OCI-M1 (cell line): ENCODE results near the gene TMEM213.

Source experiments
- DNase-seq: peaks from one replicate; lab custom pipeline; 2025; lab: John Stamatoyannopoulos, UW

TMEM213 gene, protein sequence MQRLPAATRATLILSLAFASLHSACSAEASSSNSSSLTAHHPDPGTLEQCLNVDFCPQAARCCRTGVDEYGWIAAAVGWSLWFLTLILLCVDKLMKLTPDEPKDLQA

DNA sequence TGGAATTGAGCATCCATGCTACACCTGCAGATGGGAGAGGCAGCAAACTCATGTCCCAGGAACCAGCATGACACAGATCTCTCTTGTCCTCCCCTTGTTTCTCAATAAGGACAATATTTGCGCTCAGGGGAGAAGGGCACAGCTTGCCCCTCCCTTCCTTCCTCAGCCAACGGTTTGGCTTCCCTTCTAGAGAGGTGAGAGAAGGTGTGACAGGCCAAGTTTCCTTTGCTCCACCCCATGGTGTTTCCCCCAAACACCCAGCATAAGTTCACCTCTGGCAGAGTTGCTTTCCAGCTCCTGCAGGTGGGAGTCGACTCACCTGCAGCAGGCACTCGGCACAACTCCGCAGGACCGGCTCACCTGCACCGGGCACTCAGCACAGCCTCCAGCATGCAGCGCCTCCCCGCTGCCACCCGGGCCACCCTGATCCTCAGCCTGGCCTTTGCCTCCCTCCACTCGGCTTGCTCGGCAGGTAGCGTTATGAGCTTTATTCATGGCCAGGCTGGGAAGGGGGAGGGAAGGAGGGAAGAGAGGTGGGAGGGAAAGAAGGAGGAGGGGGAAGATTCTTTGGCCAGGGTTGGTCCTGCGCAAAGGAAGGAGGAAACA lies at the start of gene TMEM213, which contains the start of gene ATP6V0A4:
Gene TMEM213, plus strand, starts transcription at position 280 of the 606 bp plus-strand sequence. Its CDS starts 111 bp downstream, at position 391.
Gene ATP6V0A4, minus strand, starts transcription at position 482 of the 606 bp plus-strand sequence. CDS start 26,949 bp downstream, outside the sequence.
- DNase-seq = no peak

DNA sequence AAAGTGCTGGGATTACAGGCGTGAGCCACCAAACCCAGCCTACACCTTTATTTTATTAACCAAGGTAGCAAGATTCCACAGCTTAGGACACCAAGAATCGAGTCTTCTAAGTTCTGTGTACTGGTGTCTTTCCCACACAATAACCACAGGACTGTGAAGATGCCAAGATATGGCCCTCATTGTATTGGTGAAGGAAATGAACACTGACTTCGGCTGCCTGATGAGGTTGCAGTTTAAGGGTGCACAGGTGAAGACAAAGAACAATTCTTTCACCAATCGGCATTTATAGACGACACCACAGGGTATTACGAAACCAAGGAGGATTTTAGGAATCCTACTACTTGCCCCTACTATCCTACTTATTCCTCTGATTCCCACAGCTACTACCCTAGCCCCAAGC lies 49.1 kb upstream of the TMEM213 start:
- DNase-seq = no peak

DNA sequence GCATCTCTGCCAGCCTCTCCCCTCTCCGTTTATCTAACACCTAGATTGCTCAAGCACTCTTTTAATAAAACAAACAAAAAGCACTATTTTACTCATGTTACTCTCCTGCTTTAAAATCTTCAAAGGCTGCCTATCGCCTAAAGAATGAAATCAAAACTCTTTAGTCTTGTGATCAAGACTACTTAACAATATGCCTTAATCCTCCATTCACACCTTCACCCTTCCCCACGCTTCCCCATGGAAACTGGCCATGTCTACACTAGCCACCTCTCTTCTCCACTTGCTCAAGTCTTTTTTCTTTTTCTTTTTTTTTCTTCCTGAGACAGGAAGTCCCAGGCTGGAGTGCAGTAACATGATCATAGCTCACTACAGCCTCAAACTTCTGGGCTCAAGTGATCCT lies 47.8 kb upstream of the TMEM213 start:
- no peak for DNase-seq

DNA sequence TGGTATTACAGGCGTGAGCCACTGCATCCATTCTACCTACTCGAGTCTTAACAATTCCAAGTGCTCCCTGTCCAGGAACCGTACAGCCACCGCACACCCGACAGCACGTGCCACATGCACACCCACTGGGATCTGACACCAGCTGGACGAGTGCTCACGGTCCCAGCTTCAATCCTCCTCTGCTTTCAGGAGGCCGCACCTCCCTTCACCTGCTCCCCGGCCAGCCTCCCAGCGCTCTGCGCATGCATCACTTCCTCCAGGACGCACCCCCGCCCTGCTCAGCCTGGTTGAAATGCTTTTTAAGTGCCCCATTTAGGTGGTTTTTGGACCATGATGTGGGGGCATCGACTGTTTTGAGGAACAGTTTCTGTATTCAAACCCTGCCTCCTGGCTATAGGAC lies 47.3 kb upstream of the TMEM213 start:
- DNase-seq = no peak

DNA sequence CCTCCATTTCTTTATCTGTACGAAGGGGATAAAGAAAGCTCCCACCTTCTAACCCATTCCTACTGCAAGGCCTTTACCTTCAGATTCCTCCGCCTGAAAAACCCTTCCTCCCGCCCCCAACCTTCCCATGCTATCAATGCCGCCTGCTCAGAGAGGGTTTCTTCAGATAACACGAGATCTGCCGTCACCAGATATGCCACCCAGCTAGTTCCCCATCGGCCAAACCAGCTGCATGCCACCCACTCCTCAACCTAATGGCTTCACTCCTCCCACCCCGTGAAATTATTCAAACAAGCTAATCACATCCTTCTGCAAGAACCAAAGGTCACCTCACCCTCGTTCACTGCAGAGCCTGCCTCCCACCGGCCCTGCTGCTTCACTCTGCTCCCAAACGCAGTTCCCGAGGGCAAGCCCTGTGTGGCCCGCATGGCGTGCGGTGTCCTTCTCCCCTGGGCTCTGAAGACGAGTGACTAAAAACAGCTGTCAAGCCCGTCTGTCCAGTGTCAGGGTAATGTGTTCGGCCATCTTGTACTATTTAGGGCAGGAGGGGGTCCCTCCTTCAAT lies 46.8 kb upstream of the TMEM213 start:
- no peak for DNase-seq

DNA sequence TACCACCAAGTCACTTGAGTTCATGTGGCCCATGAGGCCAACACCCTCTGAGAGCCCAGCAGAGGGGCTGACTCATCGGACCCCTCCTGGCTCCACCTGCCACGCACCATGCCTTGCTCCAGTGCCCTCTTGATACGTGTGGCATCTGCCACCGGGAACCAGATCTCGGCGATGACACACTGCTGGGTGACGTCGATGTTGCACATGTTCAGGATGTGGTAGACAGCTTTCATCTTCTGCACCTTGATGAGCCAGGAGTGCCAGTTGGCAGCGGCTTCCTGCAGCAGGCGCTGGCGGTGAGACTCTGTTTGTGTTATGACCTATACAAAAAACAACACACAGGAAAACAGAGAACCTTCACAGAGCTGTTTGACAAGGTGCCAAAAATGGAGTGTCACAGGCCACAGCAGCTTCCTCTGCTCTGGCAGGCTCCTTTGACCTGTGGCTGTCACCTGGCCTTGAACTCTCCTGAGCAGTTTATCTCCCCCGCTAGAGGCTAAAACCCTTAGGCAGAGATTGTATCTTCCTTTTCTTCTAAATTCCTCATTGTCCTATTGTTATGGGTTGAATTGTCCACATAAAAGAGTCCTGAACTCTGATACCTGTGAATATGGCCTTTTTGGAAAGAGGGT lies 45.2 kb upstream of the TMEM213 start:
- no peak for DNase-seq

DNA sequence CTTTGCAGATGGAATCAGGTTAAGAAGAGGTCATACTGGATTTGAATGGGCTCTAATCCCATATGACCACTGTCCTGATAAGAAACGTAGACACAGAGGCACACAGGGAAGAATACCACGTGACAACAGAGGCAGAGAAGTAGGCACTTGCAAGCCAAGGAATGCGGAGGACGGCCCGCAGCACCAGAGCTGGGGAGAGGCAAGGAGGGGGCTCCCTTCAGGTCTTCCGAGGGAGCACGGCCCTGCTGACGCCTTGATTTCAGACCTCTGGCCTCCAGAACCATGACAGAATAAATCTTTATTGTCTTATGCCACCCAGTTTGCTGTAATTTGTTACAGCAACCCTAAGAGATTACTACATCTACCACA lies 44.7 kb upstream of the TMEM213 start:
- DNase-seq = no peak

DNA sequence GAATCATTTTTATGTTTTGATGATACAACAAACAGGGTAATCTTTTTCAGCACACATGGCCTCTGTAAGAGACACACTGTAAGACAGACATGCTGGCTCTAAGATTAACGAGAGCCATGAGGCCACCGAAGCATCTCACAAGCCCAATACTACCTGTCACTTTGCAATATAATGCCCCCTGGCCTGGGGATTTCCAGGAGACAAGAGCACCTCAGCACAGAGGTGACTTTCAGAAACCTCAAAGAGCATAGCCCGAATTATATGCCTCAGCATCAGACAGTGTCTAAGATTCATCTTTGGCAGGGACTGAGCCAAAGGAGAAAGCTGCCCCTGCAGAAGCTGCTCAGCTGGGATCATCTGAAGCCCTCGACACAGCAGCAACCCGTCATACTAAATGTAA lies 44.2 kb upstream of the TMEM213 start:
- no peak for DNase-seq

DNA sequence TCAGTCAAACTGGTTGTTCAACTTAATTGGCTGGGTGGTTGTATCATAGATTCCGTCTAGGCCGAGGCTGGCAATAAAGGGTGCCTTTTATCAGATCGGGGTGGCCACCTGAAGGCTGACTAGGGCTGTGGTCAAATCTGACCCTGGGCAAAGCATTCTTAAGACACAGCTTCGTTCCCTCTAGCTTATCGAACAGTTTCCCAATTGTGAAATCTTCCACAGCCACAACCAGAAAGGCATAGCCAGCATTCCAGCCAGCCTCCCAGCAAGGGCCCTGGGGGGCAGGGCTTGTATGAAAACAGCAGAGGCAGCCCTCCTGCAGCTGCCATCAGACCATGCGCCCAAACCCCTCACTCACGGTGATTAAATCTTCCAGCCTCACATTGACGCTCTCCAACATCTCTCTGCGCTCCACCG lies 42.5 kb upstream of the TMEM213 start:
- no peak for DNase-seq

DNA sequence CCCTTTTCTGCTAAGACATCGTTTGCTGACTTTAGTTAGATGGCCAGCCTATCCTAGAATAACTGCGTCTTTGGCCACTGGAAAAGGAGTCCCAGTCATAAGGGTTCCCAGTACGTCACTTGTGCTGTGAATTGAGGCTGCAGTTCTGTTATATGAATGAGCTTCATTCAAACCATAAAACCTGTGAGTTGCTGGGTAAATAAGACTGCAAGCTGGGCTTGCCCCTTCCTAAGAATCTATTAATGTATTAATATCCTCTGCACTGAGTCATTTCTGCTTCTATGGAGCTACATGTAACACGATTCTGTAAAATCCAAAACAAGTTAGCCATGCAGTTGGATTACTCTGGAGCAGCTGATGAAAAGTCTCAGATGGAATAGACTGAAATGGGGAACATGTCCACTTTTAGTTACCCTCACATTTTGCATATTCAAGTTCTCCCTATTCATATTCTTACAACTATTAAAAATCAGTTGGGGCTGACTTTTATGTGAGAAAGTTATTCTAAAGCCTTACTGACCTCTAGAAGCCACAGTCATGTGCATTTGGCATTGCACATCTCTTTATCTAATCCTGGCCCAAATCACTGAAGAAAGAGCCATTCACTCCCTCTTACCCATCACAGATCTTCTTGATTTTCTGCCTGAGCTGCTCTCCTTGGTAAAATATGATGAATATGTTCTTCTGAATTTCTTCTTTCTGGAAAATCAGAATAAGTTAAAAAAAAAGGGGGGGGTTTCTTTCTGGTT lies 41.8 kb upstream of the TMEM213 start:
- no peak for DNase-seq

DNA sequence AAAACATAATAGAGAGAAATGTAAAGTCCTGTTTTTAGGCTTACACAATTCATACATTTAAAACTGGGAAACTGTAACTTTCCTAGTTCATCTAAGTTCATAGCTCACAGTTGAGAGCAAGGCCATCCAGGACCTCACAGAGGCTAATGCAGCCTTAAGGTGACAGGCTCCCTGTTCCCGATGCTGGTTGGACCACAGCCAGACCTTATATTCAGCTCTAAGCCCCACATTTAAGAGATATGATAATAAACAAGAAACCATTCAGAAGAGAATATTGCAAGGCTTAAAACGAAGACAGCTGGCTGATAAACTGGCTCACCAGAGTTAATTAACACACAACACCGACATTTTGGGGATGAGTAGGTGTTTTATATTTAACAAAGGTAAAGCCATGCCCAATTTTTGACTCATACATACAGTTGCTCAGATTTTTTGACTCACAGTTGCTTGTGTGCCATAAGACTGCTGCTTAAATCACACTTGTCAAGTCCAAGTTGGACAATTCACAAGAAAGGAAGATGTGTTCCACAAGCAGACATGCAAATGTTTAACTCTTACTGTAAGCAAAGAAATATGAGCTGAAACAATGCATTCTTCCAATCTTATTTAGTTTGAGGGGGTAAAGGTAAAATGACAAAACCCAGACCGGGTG lies 41.1 kb upstream of the TMEM213 start:
- DNase-seq = no peak

DNA sequence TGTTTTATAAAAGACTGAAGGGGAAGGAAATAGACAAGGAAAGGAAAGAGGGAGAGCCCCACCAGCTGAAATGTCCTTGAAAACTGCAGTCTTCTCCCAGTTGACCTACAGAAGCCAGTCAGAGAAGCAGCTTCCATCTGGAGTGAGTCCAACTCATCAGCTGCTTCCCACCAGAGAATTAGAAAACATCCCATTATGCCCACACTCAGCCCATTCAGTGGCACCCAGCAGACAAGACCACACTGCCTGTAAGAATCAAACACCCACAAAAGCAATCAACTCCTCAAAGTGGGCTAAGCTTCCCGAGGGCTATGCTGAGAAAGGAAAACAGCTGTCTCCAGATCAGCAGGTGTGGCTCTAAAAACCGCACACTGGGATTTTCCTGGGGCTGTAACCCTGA lies 29.6 kb upstream of the TMEM213 start:
- DNase-seq = no peak

DNA sequence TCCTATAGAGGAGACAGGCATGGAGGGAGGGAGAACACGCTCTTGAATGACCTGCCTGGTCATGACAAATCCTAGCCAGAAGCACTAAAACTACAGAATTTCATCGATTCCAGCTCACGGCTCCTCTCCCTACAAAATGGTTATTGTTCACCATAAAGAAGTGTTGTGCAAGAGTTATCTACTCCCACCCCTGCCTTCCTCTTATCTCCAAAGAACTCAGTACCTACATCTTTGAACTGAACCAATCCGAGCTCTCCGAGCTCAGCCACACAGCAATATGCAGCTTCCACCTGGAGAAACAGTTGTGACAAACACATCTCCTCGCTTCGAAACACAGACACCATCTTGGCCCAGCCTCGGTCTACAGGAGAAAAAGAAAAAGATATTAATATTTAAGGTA lies 26.9 kb upstream of the TMEM213 start:
- DNase-seq = no peak

DNA sequence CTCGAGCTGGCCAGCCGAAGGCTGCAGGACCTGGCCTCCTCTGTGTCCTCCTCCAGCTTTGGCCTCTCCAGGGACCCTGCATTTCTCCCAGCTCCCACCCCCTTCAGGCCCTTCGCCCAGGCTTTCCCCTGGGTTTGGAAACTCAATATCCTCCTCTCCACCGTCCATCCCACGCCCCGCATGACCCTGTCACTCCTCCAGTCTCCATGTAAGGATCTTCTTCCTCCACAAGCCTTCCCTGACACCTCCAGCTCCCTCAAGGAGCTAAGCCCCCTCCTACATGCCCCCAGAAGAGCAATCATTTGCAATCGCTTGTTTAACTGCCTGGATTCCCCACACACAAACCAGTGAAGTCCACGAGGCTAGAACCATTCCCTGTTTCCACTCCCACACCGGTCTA lies 24.6 kb upstream of the TMEM213 start:
- no peak for DNase-seq

DNA sequence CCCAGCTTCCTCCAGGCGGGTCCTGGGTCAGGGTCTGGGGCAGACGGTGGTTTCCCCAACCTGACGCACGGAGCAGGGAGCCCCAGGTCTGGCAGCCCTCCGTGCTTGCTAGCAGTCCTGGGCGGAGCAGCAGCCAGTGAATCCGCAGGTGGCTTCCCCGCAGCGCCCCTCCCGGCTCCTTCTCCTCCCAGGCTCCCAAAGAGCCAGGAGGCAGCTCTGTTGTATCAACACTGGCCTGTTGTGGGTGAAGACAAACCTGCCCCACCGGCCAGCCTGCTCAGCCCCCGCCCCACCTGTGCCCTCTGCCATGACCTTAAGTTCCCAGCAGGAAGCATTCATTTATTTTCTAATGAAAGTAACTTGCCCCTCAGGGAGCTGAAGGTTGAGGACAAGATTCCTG lies 24.0 kb upstream of the TMEM213 start:
- no peak for DNase-seq

DNA sequence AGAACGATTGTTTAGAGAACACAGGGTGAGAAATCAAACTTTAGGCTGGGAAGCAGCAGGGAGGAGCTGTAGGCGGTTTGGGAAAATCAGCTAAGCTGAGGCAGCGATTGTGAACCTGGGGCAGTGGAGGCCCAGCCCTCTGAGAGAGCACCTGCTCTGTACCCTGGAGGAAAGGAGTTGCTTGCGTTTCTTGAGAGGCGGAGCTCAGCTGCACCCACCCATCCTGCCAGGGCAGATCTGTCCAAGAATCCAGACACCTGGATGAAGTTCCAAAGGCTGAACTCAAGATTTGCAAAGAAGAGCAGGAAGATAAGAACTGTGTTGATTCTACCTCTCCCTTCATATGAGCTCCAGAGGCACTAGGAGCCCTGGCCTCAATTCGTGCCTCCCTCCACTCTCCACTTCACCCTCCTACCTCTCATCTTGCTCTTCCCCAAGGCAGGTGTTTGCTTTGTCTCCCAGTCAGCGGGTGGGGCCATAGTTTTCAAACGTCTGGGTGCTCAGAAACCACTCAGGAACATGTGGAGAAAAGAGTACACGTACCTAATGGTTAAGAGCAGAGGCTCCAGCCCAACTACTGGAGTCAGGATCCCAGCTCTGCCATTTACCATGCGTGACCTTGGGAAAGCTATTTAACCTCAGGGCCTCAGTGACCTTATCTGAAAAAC lies 21.5 kb upstream of the TMEM213 start:
- no peak for DNase-seq

DNA sequence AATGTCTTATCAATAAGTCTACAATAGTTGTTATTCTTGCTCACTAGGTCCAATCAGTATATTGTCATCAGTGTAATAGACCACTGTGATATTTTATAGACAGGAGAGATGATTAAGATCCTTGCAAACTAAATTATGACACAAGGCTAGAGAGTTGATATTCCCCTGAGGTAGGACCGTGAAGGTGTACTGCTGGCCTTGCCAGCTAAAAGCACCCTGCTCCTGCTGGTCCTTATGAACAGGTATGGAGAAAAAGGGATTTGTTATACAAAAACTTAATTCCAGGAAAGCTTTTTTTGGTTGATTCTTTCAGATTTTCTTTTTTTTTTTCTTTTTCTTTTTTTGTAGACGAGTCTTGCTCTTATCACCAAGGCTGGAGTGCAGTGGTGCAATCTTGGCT lies 16.8 kb upstream of the TMEM213 start:
- DNase-seq = no peak

DNA sequence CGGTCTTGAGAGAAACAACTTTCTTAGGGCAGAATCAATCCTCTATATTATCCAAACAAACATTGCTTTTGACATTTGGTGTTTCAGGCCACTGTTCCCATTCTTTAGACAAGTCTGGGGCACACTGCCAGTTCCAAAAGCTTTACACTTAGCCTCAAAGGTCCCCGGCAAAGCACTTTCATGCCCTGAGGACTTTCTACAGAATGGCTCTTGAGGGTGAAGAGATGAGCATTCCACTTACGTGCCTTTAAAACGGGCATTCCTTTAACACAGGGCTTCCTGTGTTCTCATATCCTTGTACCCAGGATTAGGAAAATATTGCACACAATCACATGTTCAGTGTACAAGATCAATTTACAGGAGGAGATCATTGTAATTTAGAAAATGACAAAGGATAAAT lies 13.1 kb upstream of the TMEM213 start:
- no peak for DNase-seq

DNA sequence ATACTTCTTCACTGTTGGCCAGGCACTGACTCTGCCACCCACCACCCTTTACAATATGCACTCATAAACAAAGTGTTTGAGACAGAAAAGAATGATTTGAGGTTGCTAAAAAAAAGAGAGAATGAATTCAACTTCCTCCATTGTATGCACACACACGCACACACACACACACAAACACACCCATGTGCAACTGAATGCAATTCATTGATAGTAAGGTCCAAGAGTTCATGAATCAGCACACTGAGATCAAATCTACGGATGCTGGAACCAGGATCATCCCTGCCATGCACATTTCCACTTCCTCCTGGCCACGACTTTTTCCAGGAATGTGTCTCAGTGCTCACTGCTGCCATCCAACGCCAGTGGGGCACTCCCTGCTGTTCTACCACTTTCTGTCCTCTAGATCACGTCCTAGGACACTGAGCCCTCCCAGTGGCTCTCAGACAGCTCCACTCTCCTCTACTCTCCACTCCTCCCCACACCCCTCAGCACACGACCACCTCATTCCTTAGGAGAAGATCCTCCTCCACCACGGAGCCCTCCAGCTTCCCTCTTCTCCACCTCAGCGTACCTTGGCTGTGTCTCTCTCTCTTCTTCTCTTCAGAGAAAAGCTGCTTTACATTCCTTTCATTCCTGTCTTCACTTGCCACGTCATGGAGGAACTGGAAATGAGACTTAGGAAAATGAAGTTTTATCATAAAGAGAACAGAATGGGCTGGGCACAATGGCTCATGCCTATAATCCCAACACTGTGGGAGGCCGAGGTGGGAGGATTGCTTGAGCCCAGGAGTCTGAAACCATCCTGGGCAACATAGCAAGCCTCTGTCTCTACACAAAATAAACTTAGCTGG lies 12.0 kb upstream of the TMEM213 start:
- no peak for DNase-seq

DNA sequence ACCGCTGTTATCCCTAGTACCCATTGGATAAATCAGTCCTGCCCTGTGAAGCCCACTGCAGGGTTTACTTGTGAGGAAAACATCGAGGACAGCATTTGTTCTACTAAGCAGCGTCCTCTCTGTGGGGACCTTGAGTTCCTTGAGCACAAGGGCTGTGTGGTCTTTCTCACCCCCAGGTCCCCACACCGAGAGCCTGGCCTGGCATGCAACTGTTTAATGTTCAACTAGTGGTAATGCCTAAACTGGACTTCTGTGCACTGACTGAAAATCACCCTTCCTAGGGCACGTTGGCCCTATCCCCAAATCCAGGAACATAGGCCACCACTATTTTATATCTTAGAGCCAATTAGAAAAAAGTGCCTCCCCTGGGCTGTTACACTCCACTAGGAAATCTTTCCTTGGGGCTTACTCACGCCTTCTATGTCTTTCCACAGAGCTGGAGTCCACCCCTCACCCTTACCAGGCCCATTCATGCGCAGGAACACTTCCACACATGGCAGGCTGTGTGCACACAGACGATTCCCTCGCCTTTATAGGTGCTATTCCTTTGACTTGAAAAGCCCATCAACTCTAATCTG lies 1.7 kb upstream of the TMEM213 start:
- no peak for DNase-seq
